ENCODE data around the gene NFX1. TPM values are rescaled to one million over a fixed set of nuclear protein-coding genes. Genes with fewer than 3 reads are reported as not detected.

The NFX1 gene
- total RNA-seq, 1 experiment from 2014 or later = 32.6 TPM

DNA sequence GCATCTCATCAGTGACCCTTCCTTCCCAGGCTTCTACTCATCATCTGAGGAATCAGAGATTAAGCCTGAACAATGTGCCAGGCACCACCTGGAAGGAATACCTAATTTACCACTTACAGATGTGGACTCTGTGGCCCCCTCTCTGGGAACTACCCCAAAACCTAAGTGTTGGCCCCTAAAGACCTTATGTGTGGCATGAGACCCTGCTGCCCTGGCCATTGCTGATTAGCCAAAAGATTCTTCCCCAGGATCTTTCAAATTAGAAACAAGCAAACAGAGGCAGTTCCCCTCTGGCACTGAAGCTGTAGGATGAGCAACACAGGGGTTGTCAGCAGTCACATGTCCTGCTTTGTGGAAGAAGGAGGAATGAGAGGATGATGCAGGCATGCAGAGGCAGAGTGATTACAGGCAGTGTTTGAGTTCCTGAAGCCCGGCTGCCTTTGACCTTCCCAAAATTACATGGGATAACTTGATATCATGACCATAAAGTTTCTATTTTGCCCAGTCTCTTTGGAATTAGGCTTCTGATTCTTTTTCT lies 39.8 kb upstream of the NFX1 start:
- Mint-ChIP-seq H3K27me3 (ENCODE audit: insufficient read depth, unreplicated experiment) (no peaks in the 10 kb centered on the region), H3K4me1 (ENCODE audit: low read depth, unreplicated experiment) (peaks cover 7% of the 10 kb centered on the region), H3K4me3 (ENCODE audit: unreplicated experiment) (no peak overlapping the region), H3K36me3 (ENCODE audit: insufficient read depth, unreplicated experiment) (peaks cover 47% of the 10 kb centered on the region), H3K9me3 (ENCODE audit: unreplicated experiment) (no peaks in the 10 kb centered on the region), H3K27ac (ENCODE audit: unreplicated experiment) (peak overlapping the region; percentile 43)
- Histone ChIP-seq H3K27me3 (replicated peaks; ENCODE audit: control insufficient read depth, insufficient read depth, low read length) (no peaks in the 10 kb centered on the region), H3K4me3 (ENCODE audit: low read depth, low read length) (no peak overlapping the region), H3K36me3 (ENCODE audit: control insufficient read depth, insufficient read depth, low read length) (peaks cover 4% of the 10 kb centered on the region), H3K4me1 (no peaks in the 10 kb centered on the region), H3K9me3 (no peaks in the 10 kb centered on the region)
- ChIA-PET CTCF (no interaction called here), POLR2A (no interaction called here)
- TF ChIP-seq CTCF (IDR thresholded peaks at IDR 0.05; ENCODE audit: insufficient read depth in 1 of 2, low read depth in 1 of 2, low read length in 1 of 2, severe bottlenecking in 1 of 2, unreplicated experiment in 1 of 2) = no peak
- intact Hi-C loops (cut with micrococcal nuclease; ENCODE audit: unreplicated experiment) = no loop called here
- no peak for DNase-seq
- no TSS peak for BruUV-seq (replicated peaks)

DNA sequence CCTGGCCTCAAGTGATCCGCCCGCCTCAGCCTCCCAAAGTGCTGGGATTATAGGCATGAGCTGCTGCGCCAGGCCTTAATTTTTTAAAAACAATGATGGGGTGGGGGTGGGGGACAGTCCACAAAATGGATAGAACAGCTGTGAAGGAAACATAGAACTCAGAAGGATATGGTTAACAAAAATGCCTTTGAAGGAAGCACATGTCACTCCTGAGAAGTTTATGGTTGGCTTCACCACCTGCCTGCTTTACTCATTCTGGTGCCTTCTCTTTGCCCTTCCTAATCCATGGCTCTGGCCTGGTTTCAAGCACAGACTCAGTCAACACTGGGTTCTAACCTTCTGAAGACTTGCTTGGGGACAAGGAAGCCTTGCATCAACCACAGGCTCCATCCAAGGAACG lies 36.1 kb upstream of the NFX1 start:
- no peaks in the 10 kb centered on the region for H3K9me3 ChIP-seq
- H3K27me3 ChIP-seq (replicated peaks; ENCODE audit: control insufficient read depth, insufficient read depth, low read length) = no peaks in the 10 kb centered on the region
- H3K36me3 ChIP-seq (ENCODE audit: control insufficient read depth, insufficient read depth, low read length) = peaks cover 10% of the 10 kb centered on the region
- CTCF ChIA-PET = interaction anchor here (0.6 kb wide), 1 partner anchor 875 kb away, joined by 3 read pairs; no protein-coding TSS in a partner anchor
- DNase-seq = no peak
- Mint-ChIP-seq H3K4me3 (ENCODE audit: unreplicated experiment) (no peak overlapping the region), H3K27me3 (ENCODE audit: insufficient read depth, unreplicated experiment) (no peaks in the 10 kb centered on the region), H3K9me3 (ENCODE audit: unreplicated experiment) (no peaks in the 10 kb centered on the region), H3K36me3 (ENCODE audit: insufficient read depth, unreplicated experiment) (peaks cover 75% of the 10 kb centered on the region), H3K4me1 (ENCODE audit: low read depth, unreplicated experiment) (peaks cover 7% of the 10 kb centered on the region), H3K27ac (ENCODE audit: unreplicated experiment) (no peak overlapping the region)
- intact Hi-C loops (cut with micrococcal nuclease; ENCODE audit: unreplicated experiment) = no loop called here
- BruUV-seq (replicated peaks) = no TSS peak
- no peaks in the 10 kb centered on the region for H3K4me1 ChIP-seq
- TF ChIP-seq CTCF (IDR thresholded peaks at IDR 0.05; ENCODE audit: insufficient read depth in 1 of 2, low read depth in 1 of 2, low read length in 1 of 2, severe bottlenecking in 1 of 2, unreplicated experiment in 1 of 2) = no peak
- H3K4me3 ChIP-seq (ENCODE audit: low read depth, low read length) = no peak overlapping the region
- POLR2A ChIA-PET = interaction anchor here (0.9 kb wide), 1 partner anchor 36 kb away, joined by 3 read pairs; the partner anchor contains the start of gene NFX1

- intact Hi-C loops (cut with micrococcal nuclease; ENCODE audit: unreplicated experiment) = no loop called here
- Histone ChIP-seq H3K9me3 (no peaks in the 10 kb centered on the region), H3K27me3 (replicated peaks; ENCODE audit: control insufficient read depth, insufficient read depth, low read length) (no peaks in the 10 kb centered on the region), H3K4me3 (ENCODE audit: low read depth, low read length) (no peak overlapping the region), H3K36me3 (ENCODE audit: control insufficient read depth, insufficient read depth, low read length) (peaks cover 10% of the 10 kb centered on the region), H3K4me1 (no peaks in the 10 kb centered on the region)
- Mint-ChIP-seq H3K9me3 (ENCODE audit: unreplicated experiment) (no peaks in the 10 kb centered on the region), H3K27me3 (ENCODE audit: insufficient read depth, unreplicated experiment) (no peaks in the 10 kb centered on the region), H3K4me3 (ENCODE audit: unreplicated experiment) (no peak overlapping the region), H3K4me1 (ENCODE audit: low read depth, unreplicated experiment) (peaks cover 7% of the 10 kb centered on the region), H3K36me3 (ENCODE audit: insufficient read depth, unreplicated experiment) (peaks cover 80% of the 10 kb centered on the region), H3K27ac (ENCODE audit: unreplicated experiment) (no peak overlapping the region)
- ChIA-PET CTCF (no interaction called here), POLR2A (no interaction called here)
- BruUV-seq (replicated peaks) = no TSS peak
- no peak for TF ChIP-seq CTCF (IDR thresholded peaks at IDR 0.05; ENCODE audit: insufficient read depth in 1 of 2, low read depth in 1 of 2, low read length in 1 of 2, severe bottlenecking in 1 of 2, unreplicated experiment in 1 of 2)
- DNase-seq = no peak
Measured at GRCh38 chr9:33255014-33255413, 35.3 kb upstream of the NFX1 start.
